CD4-positive, CD25-positive, alpha-beta regulatory T cell (primary cell): ENCODE measurements around the gene YIPF2. TPM values are rescaled to one million over a fixed set of nuclear protein-coding genes. Genes with fewer than 3 reads are reported as not detected.
A peak's percentile ranks its signal among the peaks of the same experiment; 100 is the strongest.

Experiments
- ATAC-seq, 2 donors: fragments of 150-1000 bp; cut with Tn5 transposase; one replicate each; pipeline ENCODE4 v1.10.0; 2021; ENCODE audit warnings: low read depth in 2 of 2, moderate number of reproducible peaks in 2 of 2, moderate library complexity in 1 of 2
- DNase-seq, 3 donors: peaks; one replicate each; pipeline versions ENCODE4 v3.0.0 to v3.0.0-alpha.2; 2012 to 2022; ENCODE audit warnings: mixed read lengths in 1 of 3
- H3K27ac ChIP-seq: one replicate; pipeline ENCODE4 v1.7.0; 2013; ENCODE audit warnings: mild to moderate bottlenecking, low read length; ENCODE audit not compliant: insufficient read depth, poor library complexity, severe bottlenecking
- H3K27me3 ChIP-seq: one replicate; pipeline ENCODE4 v1.7.0; 2013; ENCODE audit warnings: low read length; ENCODE audit not compliant: control insufficient read depth, insufficient read depth
- H3K36me3 ChIP-seq: one replicate; pipeline ENCODE4 v1.7.0; 2013; ENCODE audit warnings: mild to moderate bottlenecking, low read length, moderate library complexity; ENCODE audit not compliant: control insufficient read depth, insufficient read depth
- H3K4me1 ChIP-seq: 2 replicates; pipeline ENCODE4 v1.7.0; 2013; ENCODE audit warnings: mild to moderate bottlenecking, low read length; ENCODE audit not compliant: insufficient read depth, control insufficient read depth, poor library complexity, severe bottlenecking
- H3K4me3 ChIP-seq: one replicate; pipeline ENCODE4 v1.7.0; 2013; ENCODE audit warnings: low read depth, mild to moderate bottlenecking, low read length, moderate library complexity
- H3K9me3 ChIP-seq, 2 experiments: 1 replicate in 1 of 2; 2 replicates in 1 of 2; pipeline ENCODE4 v1.7.0; 2013; ENCODE audit warnings: low read length in 2 of 2, mild to moderate bottlenecking in 1 of 2, moderate library complexity in 1 of 2; ENCODE audit not compliant: control insufficient read depth in 2 of 2
- H3K27ac Mint-ChIP-seq, 3 donors: one replicate each; pipeline ENCODE4 v1.8.0; 2020 to 2022; ENCODE audit warnings: mild to moderate bottlenecking in 3 of 3, mixed read lengths in 3 of 3, moderate library complexity in 2 of 3
- H3K27me3 Mint-ChIP-seq: one replicate; pipeline ENCODE4 v1.8.0; 2022; ENCODE audit warnings: mild to moderate bottlenecking, mixed read lengths
- H3K36me3 Mint-ChIP-seq: one replicate; pipeline ENCODE4 v1.8.0; 2020; ENCODE audit warnings: mixed read lengths
- H3K4me1 Mint-ChIP-seq, 4 donors: one replicate each; pipeline ENCODE4 v1.8.0; 2020 to 2022; ENCODE audit warnings: mixed read lengths in 4 of 4, mild to moderate bottlenecking in 1 of 4
- H3K4me3 Mint-ChIP-seq, 4 donors: one replicate each; pipeline ENCODE4 v1.8.0; 2020 to 2022; ENCODE audit warnings: mild to moderate bottlenecking in 4 of 4, mixed read lengths in 4 of 4, moderate library complexity in 3 of 4
- H3K9me3 Mint-ChIP-seq, 7 donors: one replicate each; pipeline ENCODE4 v1.8.0; 2020 to 2022; ENCODE audit warnings: mixed read lengths in 7 of 7, mild to moderate bottlenecking in 3 of 7, moderate library complexity in 2 of 7
- polyA plus RNA-seq, 4 donors: library from polyadenylated mRNA; unstranded; fragments of 300-500 nt; fragmentation: Illumina TruSeq; gene quantifications; one replicate each; pipeline ENCODE4 v1.2.3, GENCODE V29; 2021
- total RNA-seq: library from RNA; stranded (reverse); gene quantifications from one replicate; pipeline ENCODE4 v1.2.3, GENCODE V29; 2022

YIPF2 gene
- total RNA-seq, result 22.0 TPM
- 10 to 100 TPM; 10.7 to 13.1 (median 12.6) TPM for polyA plus RNA-seq

DNA sequence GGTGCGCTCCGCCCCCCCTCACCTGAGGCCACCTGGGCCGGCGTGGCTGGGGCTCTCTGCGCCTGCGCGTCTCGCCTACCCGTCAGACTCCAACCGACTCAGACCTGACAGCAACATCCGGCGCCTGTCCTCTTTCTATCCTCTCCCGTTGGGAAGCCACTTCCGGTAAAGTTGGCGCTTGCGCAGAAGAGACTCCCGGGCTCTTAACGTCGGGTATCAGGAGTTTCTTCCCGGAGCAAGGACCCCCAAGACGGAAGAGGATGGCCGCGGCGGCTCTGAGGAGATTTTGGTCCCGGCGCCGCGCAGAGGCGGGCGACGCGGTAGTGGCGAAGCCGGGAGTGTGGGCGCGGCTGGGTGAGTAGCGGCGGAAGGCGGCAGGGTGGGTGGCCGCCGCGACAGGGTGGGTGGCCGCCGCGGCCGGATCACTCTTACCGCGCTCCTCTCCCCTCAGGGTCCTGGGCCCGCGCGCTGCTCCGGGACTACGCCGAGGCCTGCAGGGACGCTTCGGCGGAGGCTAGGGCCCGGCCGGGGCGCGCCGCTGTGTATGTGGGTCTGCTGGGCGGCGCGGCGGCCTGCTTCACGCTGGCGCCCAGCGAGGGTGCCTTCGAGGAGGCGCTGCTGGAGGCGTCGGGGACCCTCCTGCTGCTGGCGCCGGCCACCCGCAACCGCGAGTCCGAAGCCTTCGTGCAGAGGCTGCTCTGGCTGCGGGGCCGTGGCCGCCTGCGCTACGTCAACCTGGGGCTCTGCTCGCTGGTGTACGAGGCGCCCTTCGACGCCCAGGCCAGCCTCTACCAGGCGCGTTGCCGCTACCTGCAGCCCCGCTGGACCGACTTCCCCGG lies at the start of gene YIPF2, which contains the start of gene TIMM29:
Gene YIPF2, minus strand, starts transcription at position 77 of the 839 bp plus-strand sequence. CDS start 229 bp downstream, outside the sequence.
Gene TIMM29, plus strand, starts transcription at position 249 of the 839 bp plus-strand sequence. Its CDS starts 12 bp downstream, at position 261.
- peak; percentile 84 to 89 for ATAC-seq
- H3K27ac ChIP-seq, result peak within 1 kb of the TSS; percentile 76
- H3K36me3 Mint-ChIP-seq, result peaks cover 4% of the 10 kb centered on the region
- H3K9me3 ChIP-seq, result no peaks in the 10 kb centered on the region
- H3K27me3 Mint-ChIP-seq, result no peaks in the 10 kb centered on the region
- H3K4me3 ChIP-seq, result peak within 1 kb of the TSS; percentile 70
- DNase-seq, result peak; percentile 86 to 96 (median 89)
- peaks cover 24% of the 10 kb centered on the region for H3K4me1 ChIP-seq
- H3K4me1 Mint-ChIP-seq, result peaks cover 0 to 36% (median 8%) of the 10 kb centered on the region in 4 donors
- H3K27ac Mint-ChIP-seq, result peak within 1 kb of the TSS; percentile 75 to 97 (median 87)
- no peaks in the 10 kb centered on the region for H3K27me3 ChIP-seq
- peaks cover 8% of the 10 kb centered on the region for H3K36me3 ChIP-seq
- H3K9me3 Mint-ChIP-seq, result no peaks in the 10 kb centered on the region
- peak within 1 kb of the TSS; percentile 91 to 98 (median 95) for H3K4me3 Mint-ChIP-seq

DNA sequence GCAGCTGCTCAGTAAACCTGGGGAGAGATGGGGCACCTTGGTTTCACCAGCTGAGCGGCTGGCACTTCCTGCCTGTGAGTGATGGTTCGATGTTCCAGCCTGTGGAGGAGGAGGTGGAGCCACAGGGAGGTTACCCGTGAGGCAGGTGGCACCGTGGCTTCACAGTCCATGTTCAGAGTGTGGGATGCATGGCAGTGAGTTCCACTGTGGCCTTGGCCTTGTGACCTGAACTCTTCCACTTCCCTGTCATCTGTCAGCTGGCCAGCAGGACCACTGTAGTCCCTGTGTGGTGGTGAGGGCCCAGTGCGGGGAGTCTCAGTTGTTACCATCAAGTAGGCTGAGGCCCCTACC lies 49.3 kb upstream of the YIPF2 start:
- DNase-seq (peak in 1 of 3 donors; percentile 36), ATAC-seq (no peak)
- Histone ChIP-seq H3K36me3 (peaks cover 4% of the 10 kb centered on the region), H3K4me1 (peaks cover 6% of the 10 kb centered on the region), H3K4me3 (no peak overlapping the region), H3K27ac (no peak overlapping the region), H3K27me3 (no peaks in the 10 kb centered on the region), H3K9me3 (no peaks in the 10 kb centered on the region)
- H3K4me1 Mint-ChIP-seq, result peaks cover 11 to 48% (median 18%) of the 10 kb centered on the region in 4 donors
- H3K27ac Mint-ChIP-seq, result peak overlapping the region in 2 of 3 donors; percentile 45 to 65
- H3K36me3 Mint-ChIP-seq, result no peaks in the 10 kb centered on the region
- no peaks in the 10 kb centered on the region for H3K27me3 Mint-ChIP-seq
- no peak overlapping the region for H3K4me3 Mint-ChIP-seq
- no peaks in the 10 kb centered on the region for H3K9me3 Mint-ChIP-seq

DNA sequence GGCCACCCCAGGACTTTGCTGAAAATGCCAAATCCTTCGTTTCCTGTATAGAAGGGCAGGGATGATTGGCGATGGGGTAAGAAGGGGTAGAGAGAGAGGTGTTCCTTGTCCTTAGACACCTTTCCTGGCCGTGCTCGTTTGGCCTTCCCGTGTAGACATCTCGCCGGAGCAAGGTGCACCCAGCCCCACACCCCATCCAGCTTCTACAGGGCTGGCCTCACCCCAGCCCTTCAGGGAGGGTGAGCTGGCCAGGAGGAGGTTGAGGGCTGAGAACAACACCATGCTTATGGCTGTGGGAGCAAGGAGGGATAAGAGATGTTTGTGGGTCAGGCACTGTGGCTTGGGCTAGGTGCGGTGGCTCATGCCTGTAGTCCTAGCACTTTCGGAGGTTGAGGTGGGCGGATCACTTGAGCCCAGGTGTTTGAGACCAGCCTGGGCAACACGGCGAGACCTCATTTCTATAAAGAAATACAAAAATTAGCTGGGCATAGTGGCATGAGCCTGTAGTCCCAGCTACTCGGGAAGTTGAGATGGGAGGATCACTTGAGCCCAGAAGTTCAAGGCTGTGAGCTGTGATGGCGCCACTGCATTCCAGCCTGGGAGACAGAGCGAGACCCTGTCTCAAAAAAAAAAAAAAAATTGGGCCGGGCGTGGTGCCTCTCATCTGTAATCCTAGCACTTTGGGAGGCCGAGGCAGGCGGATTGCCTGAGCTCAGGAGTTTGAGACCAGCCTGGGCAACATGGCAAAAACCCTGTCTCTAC lies 47.9 kb upstream of the YIPF2 start:
- Mint-ChIP-seq H3K9me3 (no peaks in the 10 kb centered on the region), H3K27me3 (no peaks in the 10 kb centered on the region), H3K27ac (no peak overlapping the region), H3K4me3 (peak overlapping the region in 1 of 4 donors; percentile 16), H3K4me1 (peaks cover 12 to 47% (median 18%) of the 10 kb centered on the region in 4 donors), H3K36me3 (no peaks in the 10 kb centered on the region)
- H3K27me3 ChIP-seq, result no peaks in the 10 kb centered on the region
- no peak overlapping the region for H3K4me3 ChIP-seq
- H3K27ac ChIP-seq, result no peak overlapping the region
- no peaks in the 10 kb centered on the region for H3K9me3 ChIP-seq
- ATAC-seq (no peak), DNase-seq (no peak)
- H3K36me3 ChIP-seq, result peaks cover 4% of the 10 kb centered on the region
- peaks cover 6% of the 10 kb centered on the region for H3K4me1 ChIP-seq

DNA sequence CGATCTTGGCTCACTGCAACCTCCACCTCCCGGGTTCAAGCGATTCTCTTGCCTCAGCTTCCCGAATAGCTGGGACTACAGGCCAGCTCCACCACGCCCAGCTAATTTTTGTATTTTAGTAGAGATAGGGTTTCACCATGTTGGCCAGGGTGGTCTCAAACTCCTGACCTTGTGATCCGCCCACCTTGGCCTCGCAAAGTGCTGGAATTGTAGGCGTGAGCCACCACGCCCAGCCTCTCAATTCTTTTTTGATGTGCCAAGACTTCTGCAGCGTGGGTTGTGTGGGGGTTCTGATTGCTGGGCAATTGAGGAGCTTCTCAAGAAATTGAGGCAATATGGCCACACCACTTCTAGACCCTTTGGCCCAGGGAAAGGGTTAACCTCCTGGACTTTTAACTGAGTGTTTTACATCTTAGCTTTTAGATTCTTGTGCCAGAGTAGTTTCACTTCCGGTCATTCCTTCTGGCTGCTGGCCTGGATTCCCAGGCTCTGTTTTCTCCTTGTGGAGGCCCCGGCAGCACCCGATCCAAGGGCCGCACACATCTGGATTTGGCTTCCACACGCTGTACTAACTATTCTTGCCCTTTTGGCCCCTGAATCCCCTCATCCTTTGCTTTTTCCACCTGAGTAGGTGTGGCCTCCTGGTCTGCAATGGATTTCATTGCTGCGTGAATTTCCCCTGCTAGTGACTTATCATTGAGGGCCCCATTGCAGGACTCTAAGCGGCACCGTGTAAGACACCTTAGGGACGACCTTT lies 47.1 kb upstream of the YIPF2 start:
- no peak overlapping the region for H3K4me3 Mint-ChIP-seq
- DNase-seq (no peak), ATAC-seq (no peak)
- Histone ChIP-seq H3K27me3 (no peaks in the 10 kb centered on the region), H3K4me3 (no peak overlapping the region), H3K4me1 (peaks cover 6% of the 10 kb centered on the region), H3K36me3 (no peaks in the 10 kb centered on the region), H3K27ac (no peak overlapping the region), H3K9me3 (no peaks in the 10 kb centered on the region)
- no peaks in the 10 kb centered on the region for H3K36me3 Mint-ChIP-seq
- H3K27ac Mint-ChIP-seq, result no peak overlapping the region
- peaks cover 16 to 53% (median 20%) of the 10 kb centered on the region in 4 donors for H3K4me1 Mint-ChIP-seq
- no peaks in the 10 kb centered on the region for H3K27me3 Mint-ChIP-seq
- H3K9me3 Mint-ChIP-seq, result no peaks in the 10 kb centered on the region

- no peaks in the 10 kb centered on the region for H3K9me3 Mint-ChIP-seq
- peaks cover 9% of the 10 kb centered on the region for H3K36me3 Mint-ChIP-seq
- no peak overlapping the region for H3K4me3 Mint-ChIP-seq
- Histone ChIP-seq H3K9me3 (no peaks in the 10 kb centered on the region), H3K4me1 (peaks cover 11% of the 10 kb centered on the region), H3K27ac (no peak overlapping the region), H3K27me3 (no peaks in the 10 kb centered on the region), H3K36me3 (no peaks in the 10 kb centered on the region), H3K4me3 (no peak overlapping the region)
- peaks cover 12 to 56% (median 29%) of the 10 kb centered on the region in 4 donors for H3K4me1 Mint-ChIP-seq
- H3K27me3 Mint-ChIP-seq, result no peaks in the 10 kb centered on the region
- ATAC-seq (no peak), DNase-seq (no peak)
- peak overlapping the region in 1 of 3 donors; percentile 52 for H3K27ac Mint-ChIP-seq
These were observed 42.8 kb upstream of the YIPF2 start for GRCh38 chr19:10971107-10971726.

DNA sequence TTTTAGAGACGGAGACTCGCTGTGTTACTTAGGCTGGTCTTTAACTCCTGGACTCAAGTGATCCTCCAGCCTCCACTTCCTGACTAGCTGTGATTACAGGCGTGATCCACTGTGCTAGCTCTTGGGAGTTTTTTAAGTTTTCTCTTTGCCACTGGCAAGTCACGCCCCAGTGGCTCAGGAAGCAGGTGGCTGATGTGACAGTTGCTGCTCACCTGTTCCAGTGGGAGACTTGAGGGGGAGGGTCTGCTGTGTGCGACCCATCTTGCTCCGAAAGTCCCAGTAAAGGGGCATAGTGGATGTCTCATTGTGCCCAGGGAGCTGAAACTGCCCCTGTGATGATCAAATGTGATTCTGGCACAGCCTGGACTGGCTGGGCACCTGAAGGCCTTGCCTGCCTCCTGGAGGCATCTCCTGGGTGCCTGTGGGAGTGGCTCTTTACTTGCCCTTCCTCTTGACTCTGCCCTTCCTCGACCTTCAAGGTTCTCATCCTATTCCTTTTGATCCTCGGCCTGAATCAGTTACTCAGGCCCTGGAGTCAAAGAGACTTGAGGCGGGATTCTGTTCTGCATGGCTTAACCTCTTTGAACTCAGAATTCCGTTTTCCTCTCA lies 40.2 kb upstream of the YIPF2 start:
- H3K4me1 ChIP-seq, result peaks cover 14% of the 10 kb centered on the region
- no peaks in the 10 kb centered on the region for H3K27me3 Mint-ChIP-seq
- H3K4me1 Mint-ChIP-seq, result peaks cover 15 to 59% (median 37%) of the 10 kb centered on the region in 4 donors
- no peak overlapping the region for H3K4me3 ChIP-seq
- no peaks in the 10 kb centered on the region for H3K36me3 ChIP-seq
- no peak overlapping the region for H3K27ac ChIP-seq
- ATAC-seq, result no peak
- no peak for DNase-seq
- H3K36me3 Mint-ChIP-seq, result peaks cover 15% of the 10 kb centered on the region
- H3K4me3 Mint-ChIP-seq, result peak overlapping the region in 1 of 4 donors; percentile 54
- H3K27ac Mint-ChIP-seq, result peak overlapping the region; percentile 17 to 59 (median 32)
- H3K9me3 Mint-ChIP-seq, result no peaks in the 10 kb centered on the region
- no peaks in the 10 kb centered on the region for H3K27me3 ChIP-seq
- H3K9me3 ChIP-seq, result no peaks in the 10 kb centered on the region
